HG02623 (cell line): ENCODE data around the gene FHIT.

Experiments used
- ATAC-seq: cut with Tn5 transposase; IDR thresholded peaks from one replicate; pipeline ENCODE4 v1.9.1; 2021; ENCODE audit warnings: moderate library complexity; ENCODE audit not compliant: unreplicated experiment

Gene FHIT

GRCh38 chr3:60086811-60087210, 1164.4 kb downstream of the FHIT start:
- ATAC-seq: no peak

GRCh38 chr3:60085649-60086048, 1165.6 kb downstream of the FHIT start:
- ATAC-seq: no peak

GRCh38 chr3:60081381-60082095, 1169.7 kb downstream of the FHIT start:
- ATAC-seq: no peak

- no peak for ATAC-seq
Observed at GRCh38 chr3:60080648-60081047, 1170.6 kb downstream of the FHIT start.

GRCh38 chr3:60079076-60079475, 1172.2 kb downstream of the FHIT start:
- ATAC-seq: no peak

- no peak for ATAC-seq
Observed at GRCh38 chr3:60076331-60076730, 1174.9 kb downstream of the FHIT start.

- no peak for ATAC-seq
Observed at GRCh38 chr3:60073942-60074341, 1177.3 kb downstream of the FHIT start.

GRCh38 chr3:60073228-60073627, 1178.0 kb downstream of the FHIT start:
- no peak for ATAC-seq

GRCh38 chr3:60070366-60070765, 1180.9 kb downstream of the FHIT start:
- ATAC-seq: no peak

GRCh38 chr3:60065227-60065868, 1185.9 kb downstream of the FHIT start:
- ATAC-seq: no peak

- no peak for ATAC-seq
Observed at GRCh38 chr3:60064210-60065178, 1186.8 kb downstream of the FHIT start.

- ATAC-seq: no peak
Observed at GRCh38 chr3:60056404-60056803, 1194.8 kb downstream of the FHIT start.

- no peak for ATAC-seq
Observed at GRCh38 chr3:60055765-60056164, 1195.5 kb downstream of the FHIT start.

- ATAC-seq: no peak
Observed at GRCh38 chr3:60053526-60054265, 1197.6 kb downstream of the FHIT start.

GRCh38 chr3:60048447-60048848, 1202.8 kb downstream of the FHIT start:
- ATAC-seq: no peak

GRCh38 chr3:60047426-60048200, 1203.6 kb downstream of the FHIT start:
- no peak for ATAC-seq

- no peak for ATAC-seq
Observed at GRCh38 chr3:60046210-60046609, 1205.0 kb downstream of the FHIT start.

GRCh38 chr3:60045686-60046085, 1205.6 kb downstream of the FHIT start:
- no peak for ATAC-seq

- ATAC-seq: no peak
Observed at GRCh38 chr3:60036803-60037202, 1214.4 kb downstream of the FHIT start.

- no peak for ATAC-seq
Observed at GRCh38 chr3:60033901-60034453, 1217.3 kb downstream of the FHIT start.
